Measurements from ENCODE around the gene HSPB6.
"Not testable (repeated sequence)": the region's sequence is repeated elsewhere in the genome, so short reads cannot be mapped to it uniquely, and the experiment has no call there.

HSPB6 gene

DNA sequence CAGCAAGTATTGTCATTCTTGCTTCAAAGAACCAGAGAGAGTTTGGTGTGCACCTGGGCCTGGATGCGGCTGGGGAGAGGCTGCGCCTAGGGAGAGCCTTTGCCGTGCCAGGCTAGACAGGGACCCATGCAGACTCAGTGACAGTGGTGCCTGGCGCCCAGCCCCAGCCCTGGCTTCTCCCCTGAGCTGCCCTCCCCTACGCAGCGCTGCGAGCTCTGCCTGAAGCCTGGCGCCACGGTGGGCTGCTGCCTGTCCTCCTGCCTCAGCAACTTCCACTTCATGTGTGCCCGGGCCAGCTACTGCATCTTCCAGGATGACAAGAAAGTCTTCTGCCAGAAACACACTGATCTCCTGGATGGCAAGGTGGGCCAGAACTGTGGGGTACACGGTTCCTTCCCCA lies 27.1 kb downstream of the HSPB6 start:
- Histone ChIP-seq H3K27me3 (ENCODE audit: control insufficient read depth, insufficient read depth, low read length) (no peaks in the 10 kb centered on the region), H3K27ac (ENCODE audit: low read length) (no peak overlapping the region), H3K9me3 (ENCODE audit: control insufficient read depth, insufficient read depth, low read length) (no peaks in the 10 kb centered on the region), H3K4me3 (ENCODE audit: low read length) (no peak overlapping the region), H3K36me3 (ENCODE audit: control insufficient read depth, insufficient read depth, low read length) (peaks cover 63% of the 10 kb centered on the region), H3K4me1 (ENCODE audit: control insufficient read depth, insufficient read depth, low read length) (no peaks in the 10 kb centered on the region; the same call in 1 of the 2 replicates)
- no CpG with 5 or more reads among the region's 11 CpGs for WGBS (ENCODE audit: insufficient coverage, insufficient read length)
- no peak for DNase-seq (ENCODE audit: low read depth, low spot score)

DNA sequence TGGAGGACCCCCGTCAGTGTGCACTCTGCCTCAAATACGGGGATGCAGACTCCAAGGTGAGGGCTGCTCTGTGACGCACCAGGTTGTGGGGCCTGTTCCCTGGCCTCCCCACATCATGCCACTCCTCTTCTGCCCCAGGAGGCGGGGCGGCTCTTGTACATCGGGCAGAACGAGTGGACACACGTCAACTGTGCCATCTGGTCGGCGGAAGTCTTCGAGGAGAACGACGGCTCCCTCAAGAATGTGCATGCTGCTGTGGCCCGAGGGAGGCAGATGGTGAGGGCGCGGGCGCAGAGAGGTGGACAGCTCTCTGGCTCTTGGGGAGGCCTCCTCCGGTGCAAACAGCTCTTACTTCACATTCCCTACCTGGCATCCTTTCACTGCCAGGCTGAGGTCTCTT lies 27.8 kb downstream of the HSPB6 start:
- Histone ChIP-seq H3K27me3 (ENCODE audit: control insufficient read depth, insufficient read depth, low read length) (no peaks in the 10 kb centered on the region), H3K9me3 (ENCODE audit: control insufficient read depth, insufficient read depth, low read length) (no peaks in the 10 kb centered on the region), H3K36me3 (ENCODE audit: control insufficient read depth, insufficient read depth, low read length) (peaks cover 64% of the 10 kb centered on the region), H3K27ac (ENCODE audit: low read length) (no peak overlapping the region), H3K4me1 (ENCODE audit: control insufficient read depth, insufficient read depth, low read length) (no peaks in the 10 kb centered on the region; the same call in 1 of the 2 replicates), H3K4me3 (ENCODE audit: low read length) (no peak overlapping the region)
- DNase-seq (ENCODE audit: low read depth, low spot score), result no peak
- no CpG with 5 or more reads among the region's 18 CpGs for WGBS (ENCODE audit: insufficient coverage, insufficient read length)

GRCh38 chr19:35727956-35728706 lies 28.7 kb downstream of the HSPB6 start:
- no peak for DNase-seq (ENCODE audit: low read depth, low spot score)
- no peak overlapping the region for H3K27ac ChIP-seq (ENCODE audit: low read length)
- no peaks in the 10 kb centered on the region; the same call in 1 of the 2 replicates for H3K4me1 ChIP-seq (ENCODE audit: control insufficient read depth, insufficient read depth, low read length)
- H3K4me3 ChIP-seq (ENCODE audit: low read length), result no peak overlapping the region
- peaks cover 64% of the 10 kb centered on the region for H3K36me3 ChIP-seq (ENCODE audit: control insufficient read depth, insufficient read depth, low read length)
- no CpG with 5 or more reads among the region's 19 CpGs for WGBS (ENCODE audit: insufficient coverage, insufficient read length)
- H3K9me3 ChIP-seq (ENCODE audit: control insufficient read depth, insufficient read depth, low read length), result no peaks in the 10 kb centered on the region
- no peaks in the 10 kb centered on the region for H3K27me3 ChIP-seq (ENCODE audit: control insufficient read depth, insufficient read depth, low read length)

GRCh38 chr19:35727053-35727955 lies 29.5 kb downstream of the HSPB6 start:
- Histone ChIP-seq H3K27me3 (ENCODE audit: control insufficient read depth, insufficient read depth, low read length) (no peaks in the 10 kb centered on the region), H3K4me1 (ENCODE audit: control insufficient read depth, insufficient read depth, low read length) (no peaks in the 10 kb centered on the region), H3K27ac (ENCODE audit: low read length) (no peak overlapping the region), H3K4me3 (ENCODE audit: low read length) (no peak overlapping the region), H3K36me3 (ENCODE audit: control insufficient read depth, insufficient read depth, low read length) (peaks cover 68% of the 10 kb centered on the region), H3K9me3 (ENCODE audit: control insufficient read depth, insufficient read depth, low read length) (no peaks in the 10 kb centered on the region)
- no peak for DNase-seq (ENCODE audit: low read depth, low spot score)
- WGBS (ENCODE audit: insufficient coverage, insufficient read length), result no CpG with 5 or more reads among the region's 25 CpGs

GRCh38 chr19:35725216-35725861 lies 31.5 kb downstream of the HSPB6 start:
- WGBS (ENCODE audit: insufficient coverage, insufficient read length), result no CpG with 5 or more reads among the region's 23 CpGs
- no peaks in the 10 kb centered on the region for H3K9me3 ChIP-seq (ENCODE audit: control insufficient read depth, insufficient read depth, low read length)
- no peaks in the 10 kb centered on the region for H3K27me3 ChIP-seq (ENCODE audit: control insufficient read depth, insufficient read depth, low read length)
- H3K27ac ChIP-seq (ENCODE audit: low read length), result no peak overlapping the region
- H3K36me3 ChIP-seq (ENCODE audit: control insufficient read depth, insufficient read depth, low read length), result peaks cover 68% of the 10 kb centered on the region
- no peak overlapping the region for H3K4me3 ChIP-seq (ENCODE audit: low read length)
- no peaks in the 10 kb centered on the region for H3K4me1 ChIP-seq (ENCODE audit: control insufficient read depth, insufficient read depth, low read length)
- no peak for DNase-seq (ENCODE audit: low read depth, low spot score)

GRCh38 chr19:35724560-35724959 lies 32.3 kb downstream of the HSPB6 start:
- no peak for DNase-seq (ENCODE audit: low read depth, low spot score)
- no CpG with 5 or more reads among the region's 12 CpGs for WGBS (ENCODE audit: insufficient coverage, insufficient read length)
- Histone ChIP-seq H3K4me1 (ENCODE audit: control insufficient read depth, insufficient read depth, low read length) (no peaks in the 10 kb centered on the region), H3K27me3 (ENCODE audit: control insufficient read depth, insufficient read depth, low read length) (no peaks in the 10 kb centered on the region), H3K9me3 (ENCODE audit: control insufficient read depth, insufficient read depth, low read length) (no peaks in the 10 kb centered on the region), H3K4me3 (ENCODE audit: low read length) (no peak overlapping the region), H3K36me3 (ENCODE audit: control insufficient read depth, insufficient read depth, low read length) (peaks cover 65% of the 10 kb centered on the region), H3K27ac (ENCODE audit: low read length) (no peak overlapping the region)

- not testable (repeated sequence) for DNase-seq (ENCODE audit: low read depth, low spot score); H3K9me3 ChIP-seq (ENCODE audit: control insufficient read depth, insufficient read depth, low read length); H3K4me3 ChIP-seq (ENCODE audit: low read length); H3K4me1 ChIP-seq (ENCODE audit: control insufficient read depth, insufficient read depth, low read length); H3K27ac ChIP-seq (ENCODE audit: low read length); H3K27me3 ChIP-seq (ENCODE audit: control insufficient read depth, insufficient read depth, low read length)
- peaks cover 61% of the 10 kb centered on the region for H3K36me3 ChIP-seq (ENCODE audit: control insufficient read depth, insufficient read depth, low read length)
- WGBS (ENCODE audit: insufficient coverage, insufficient read length), result no CpG with 5 or more reads among the region's 7 CpGs
Measured at GRCh38 chr19:35724132-35724531, 32.7 kb downstream of the HSPB6 start.

DNA sequence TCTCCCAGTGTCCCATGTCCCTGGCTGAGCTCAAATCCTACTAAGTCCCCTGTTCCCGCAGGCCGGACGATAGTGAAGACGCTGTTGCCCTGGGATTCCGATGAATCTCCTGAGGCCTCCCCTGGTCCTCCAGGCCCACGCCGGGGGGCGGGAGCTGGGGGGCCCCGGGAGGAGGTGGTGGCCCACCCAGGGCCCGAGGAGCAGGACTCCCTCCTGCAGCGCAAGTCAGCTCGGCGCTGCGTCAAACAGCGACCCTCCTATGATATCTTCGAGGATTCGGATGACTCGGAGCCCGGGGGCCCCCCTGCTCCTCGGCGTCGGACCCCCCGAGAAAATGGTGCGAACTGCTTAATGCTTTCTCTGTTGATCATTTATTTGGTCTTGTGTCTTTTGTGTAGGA lies 33.2 kb downstream of the HSPB6 start:
- no peak for DNase-seq (ENCODE audit: low read depth, low spot score)
- Histone ChIP-seq H3K4me3 (ENCODE audit: low read length) (no peak overlapping the region), H3K27ac (ENCODE audit: low read length) (no peak overlapping the region), H3K27me3 (ENCODE audit: control insufficient read depth, insufficient read depth, low read length) (no peaks in the 10 kb centered on the region), H3K9me3 (ENCODE audit: control insufficient read depth, insufficient read depth, low read length) (no peaks in the 10 kb centered on the region), H3K4me1 (ENCODE audit: control insufficient read depth, insufficient read depth, low read length) (no peaks in the 10 kb centered on the region), H3K36me3 (ENCODE audit: control insufficient read depth, insufficient read depth, low read length) (peaks cover 56% of the 10 kb centered on the region)
- WGBS (ENCODE audit: insufficient coverage, insufficient read length), result no CpG with 5 or more reads among the region's 24 CpGs

- H3K4me3 ChIP-seq (ENCODE audit: low read length), result no peak overlapping the region
- no CpG with 5 or more reads among the region's 16 CpGs for WGBS (ENCODE audit: insufficient coverage, insufficient read length)
- no peaks in the 10 kb centered on the region; the same call in 1 of the 2 replicates for H3K4me1 ChIP-seq (ENCODE audit: control insufficient read depth, insufficient read depth, low read length)
- no peaks in the 10 kb centered on the region for H3K9me3 ChIP-seq (ENCODE audit: control insufficient read depth, insufficient read depth, low read length)
- H3K27ac ChIP-seq (ENCODE audit: low read length), result no peak overlapping the region
- no peaks in the 10 kb centered on the region for H3K27me3 ChIP-seq (ENCODE audit: control insufficient read depth, insufficient read depth, low read length)
- H3K36me3 ChIP-seq (ENCODE audit: control insufficient read depth, insufficient read depth, low read length), result peaks cover 56% of the 10 kb centered on the region
- no peak for DNase-seq (ENCODE audit: low read depth, low spot score)
Measured at GRCh38 chr19:35722897-35723296, 33.9 kb downstream of the HSPB6 start.

DNA sequence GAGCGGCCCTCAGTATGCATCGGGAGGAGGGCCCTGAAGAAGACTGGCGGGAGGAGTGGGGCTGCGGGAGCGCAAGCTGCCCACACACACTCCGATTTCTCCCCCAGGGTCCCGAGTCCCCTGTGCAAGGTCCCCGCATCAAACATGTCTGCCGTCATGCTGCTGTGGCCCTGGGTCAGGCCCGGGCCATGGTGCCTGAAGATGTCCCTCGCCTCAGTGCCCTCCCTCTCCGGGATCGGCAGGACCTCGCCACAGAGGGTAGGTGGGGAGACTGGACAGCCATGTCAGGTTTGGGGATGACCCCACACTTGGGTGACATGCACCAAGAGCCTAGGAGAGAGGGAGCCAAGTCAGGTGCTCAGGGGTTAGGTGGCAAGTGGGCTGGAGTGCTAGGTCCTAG lies 34.4 kb downstream of the HSPB6 start:
- H3K9me3 ChIP-seq (ENCODE audit: control insufficient read depth, insufficient read depth, low read length), result no peaks in the 10 kb centered on the region
- H3K27ac ChIP-seq (ENCODE audit: low read length), result no peak overlapping the region
- no peaks in the 10 kb centered on the region; the same call in 1 of the 2 replicates for H3K4me1 ChIP-seq (ENCODE audit: control insufficient read depth, insufficient read depth, low read length)
- no peak overlapping the region for H3K4me3 ChIP-seq (ENCODE audit: low read length)
- no CpG with 5 or more reads among the region's 14 CpGs for WGBS (ENCODE audit: insufficient coverage, insufficient read length)
- H3K36me3 ChIP-seq (ENCODE audit: control insufficient read depth, insufficient read depth, low read length), result peaks cover 54% of the 10 kb centered on the region
- no peaks in the 10 kb centered on the region for H3K27me3 ChIP-seq (ENCODE audit: control insufficient read depth, insufficient read depth, low read length)
- no peak for DNase-seq (ENCODE audit: low read depth, low spot score)

All from iPS DF 6.9 (cell line).